ENCODE results near the gene MAG. TPM values are rescaled to one million over a fixed set of nuclear protein-coding genes. Genes with fewer than 3 reads are reported as not detected.
A peak's percentile ranks its signal among the peaks of the same experiment; 100 is the strongest.

The MAG gene
- total and polyA plus RNA-seq, 9 of the 15 experiments (the other 6 are each of a cell fraction or from before 2014, with no cell fraction given) = 0.11 to 10.0 (median 1.6) TPM

- TF ChIP-seq, protein P1, sequence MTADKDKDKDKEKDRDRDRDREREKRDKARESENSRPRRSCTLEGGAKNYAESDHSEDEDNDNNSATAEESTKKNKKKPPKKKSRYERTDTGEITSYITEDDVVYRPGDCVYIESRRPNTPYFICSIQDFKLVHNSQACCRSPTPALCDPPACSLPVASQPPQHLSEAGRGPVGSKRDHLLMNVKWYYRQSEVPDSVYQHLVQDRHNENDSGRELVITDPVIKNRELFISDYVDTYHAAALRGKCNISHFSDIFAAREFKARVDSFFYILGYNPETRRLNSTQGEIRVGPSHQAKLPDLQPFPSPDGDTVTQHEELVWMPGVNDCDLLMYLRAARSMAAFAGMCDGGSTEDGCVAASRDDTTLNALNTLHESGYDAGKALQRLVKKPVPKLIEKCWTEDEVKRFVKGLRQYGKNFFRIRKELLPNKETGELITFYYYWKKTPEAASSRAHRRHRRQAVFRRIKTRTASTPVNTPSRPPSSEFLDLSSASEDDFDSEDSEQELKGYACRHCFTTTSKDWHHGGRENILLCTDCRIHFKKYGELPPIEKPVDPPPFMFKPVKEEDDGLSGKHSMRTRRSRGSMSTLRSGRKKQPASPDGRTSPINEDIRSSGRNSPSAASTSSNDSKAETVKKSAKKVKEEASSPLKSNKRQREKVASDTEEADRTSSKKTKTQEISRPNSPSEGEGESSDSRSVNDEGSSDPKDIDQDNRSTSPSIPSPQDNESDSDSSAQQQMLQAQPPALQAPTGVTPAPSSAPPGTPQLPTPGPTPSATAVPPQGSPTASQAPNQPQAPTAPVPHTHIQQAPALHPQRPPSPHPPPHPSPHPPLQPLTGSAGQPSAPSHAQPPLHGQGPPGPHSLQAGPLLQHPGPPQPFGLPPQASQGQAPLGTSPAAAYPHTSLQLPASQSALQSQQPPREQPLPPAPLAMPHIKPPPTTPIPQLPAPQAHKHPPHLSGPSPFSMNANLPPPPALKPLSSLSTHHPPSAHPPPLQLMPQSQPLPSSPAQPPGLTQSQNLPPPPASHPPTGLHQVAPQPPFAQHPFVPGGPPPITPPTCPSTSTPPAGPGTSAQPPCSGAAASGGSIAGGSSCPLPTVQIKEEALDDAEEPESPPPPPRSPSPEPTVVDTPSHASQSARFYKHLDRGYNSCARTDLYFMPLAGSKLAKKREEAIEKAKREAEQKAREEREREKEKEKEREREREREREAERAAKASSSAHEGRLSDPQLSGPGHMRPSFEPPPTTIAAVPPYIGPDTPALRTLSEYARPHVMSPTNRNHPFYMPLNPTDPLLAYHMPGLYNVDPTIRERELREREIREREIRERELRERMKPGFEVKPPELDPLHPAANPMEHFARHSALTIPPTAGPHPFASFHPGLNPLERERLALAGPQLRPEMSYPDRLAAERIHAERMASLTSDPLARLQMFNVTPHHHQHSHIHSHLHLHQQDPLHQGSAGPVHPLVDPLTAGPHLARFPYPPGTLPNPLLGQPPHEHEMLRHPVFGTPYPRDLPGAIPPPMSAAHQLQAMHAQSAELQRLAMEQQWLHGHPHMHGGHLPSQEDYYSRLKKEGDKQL (CRISPR knock-in tag; IDR thresholded peaks at IDR 0.05; ENCODE audit: borderline replicate concordance) = no peak
- TF ChIP-seq LEF1 (IDR thresholded peaks at IDR 0.05) = no peak; the same call in 1 of the 2 replicates
- TF ChIP-seq PRPF4 (IDR thresholded peaks at IDR 0.05; ENCODE audit: insufficient read depth, low read depth, low read length, poor library complexity, severe bottlenecking) = peak; percentile 9
- TF ChIP-seq ZSCAN32 (CRISPR knock-in tag; IDR thresholded peaks at IDR 0.05) = no peak
- TF ChIP-seq, protein P2, sequence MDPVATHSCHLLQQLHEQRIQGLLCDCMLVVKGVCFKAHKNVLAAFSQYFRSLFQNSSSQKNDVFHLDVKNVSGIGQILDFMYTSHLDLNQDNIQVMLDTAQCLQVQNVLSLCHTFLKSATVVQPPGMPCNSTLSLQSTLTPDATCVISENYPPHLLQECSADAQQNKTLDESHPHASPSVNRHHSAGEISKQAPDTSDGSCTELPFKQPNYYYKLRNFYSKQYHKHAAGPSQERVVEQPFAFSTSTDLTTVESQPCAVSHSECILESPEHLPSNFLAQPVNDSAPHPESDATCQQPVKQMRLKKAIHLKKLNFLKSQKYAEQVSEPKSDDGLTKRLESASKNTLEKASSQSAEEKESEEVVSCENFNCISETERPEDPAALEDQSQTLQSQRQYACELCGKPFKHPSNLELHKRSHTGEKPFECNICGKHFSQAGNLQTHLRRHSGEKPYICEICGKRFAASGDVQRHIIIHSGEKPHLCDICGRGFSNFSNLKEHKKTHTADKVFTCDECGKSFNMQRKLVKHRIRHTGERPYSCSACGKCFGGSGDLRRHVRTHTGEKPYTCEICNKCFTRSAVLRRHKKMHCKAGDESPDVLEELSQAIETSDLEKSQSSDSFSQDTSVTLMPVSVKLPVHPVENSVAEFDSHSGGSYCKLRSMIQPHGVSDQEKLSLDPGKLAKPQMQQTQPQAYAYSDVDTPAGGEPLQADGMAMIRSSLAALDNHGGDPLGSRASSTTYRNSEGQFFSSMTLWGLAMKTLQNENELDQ (CRISPR knock-in tag; IDR thresholded peaks at IDR 0.05; ENCODE audit: borderline replicate concordance) = no peak
- no peak for TF ChIP-seq ZNF551 (CRISPR knock-in tag; IDR thresholded peaks at IDR 0.05)
- peak in 1 of 2 experiments; percentile 71; a peak in 2 of 4 replicates for TF ChIP-seq ZNF639 (CRISPR knock-in tag; conservative IDR thresholded peaks at IDR 0.05 in 1 of 2, IDR thresholded peaks at IDR 0.05 in 1 of 2)
- TF ChIP-seq ADNP (tag; IDR thresholded peaks at IDR 0.05) = no peak
- no peak for TF ChIP-seq MEF2A (IDR thresholded peaks at IDR 0.05; ENCODE audit: control insufficient read depth, low read depth, low read length)
- peak; percentile 97 for TF ChIP-seq HLTF (IDR thresholded peaks at IDR 0.05)
- TF ChIP-seq DMBX1 (CRISPR knock-in tag; IDR thresholded peaks at IDR 0.05; ENCODE audit: borderline replicate concordance) = peak; percentile 60; the same call in 1 of the 2 replicates
- no peak for TF ChIP-seq HMBOX1 (IDR thresholded peaks at IDR 0.05)
- no peak for TF ChIP-seq SUPT5H (IDR thresholded peaks at IDR 0.05)
- TF ChIP-seq ETV1 (tag; conservative IDR thresholded peaks at IDR 0.05; ENCODE audit: low read depth) = no peak; the same call in 1 of the 2 replicates
- TF ChIP-seq ZFP30 (CRISPR knock-in tag; IDR thresholded peaks at IDR 0.05; ENCODE audit: borderline replicate concordance) = no peak
- TF ChIP-seq SMARCC2 (IDR thresholded peaks at IDR 0.05; ENCODE audit: low read depth) = no peak
Measured at GRCh38 chr19:35247526-35248309, 44.2 kb upstream of the MAG start (continued).

Data from K562 (cell line).